Keratinocyte (primary cell): ENCODE data around the gene CEP164. TPM values are rescaled to one million over a fixed set of nuclear protein-coding genes. Genes with fewer than 3 reads are reported as not detected.

ENCODE experiments used
- DNase-seq: peaks from one replicate; pipeline ENCODE4 v3.0.0-alpha.2; 2011; ENCODE audit warnings: low read depth, missing footprints, low spot score
- FAIRE-seq: peaks from 2 replicates; lab custom pipeline; 2011; peaks lifted over from hg19 to GRCh38; lab: Jason Lieb, UNC
- H2AFZ ChIP-seq: 2 replicates; pipeline ENCODE4 v1.6.0; 2012; ENCODE audit warnings: low read length, control low read depth, inconsistent platforms; ENCODE audit not compliant: control insufficient read depth
- H3K27ac ChIP-seq: 2 replicates; pipeline ENCODE4 v1.5.1; 2011; ENCODE audit warnings: low read length; ENCODE audit not compliant: control insufficient read depth, insufficient read depth
- H3K27me3 ChIP-seq: 3 replicates; pipeline ENCODE4 v1.6.0; 2011; ENCODE audit warnings: low read length; ENCODE audit not compliant: control insufficient read depth, insufficient read depth; ENCODE audit errors: extremely low read depth
- H3K36me3 ChIP-seq, 2 experiments: 2 replicates in 1 of 2; 3 replicates in 1 of 2; pipeline ENCODE4 v1.5.1; 2011; ENCODE audit warnings: low read length in 2 of 2, mild to moderate bottlenecking in 1 of 2; ENCODE audit not compliant: control insufficient read depth in 2 of 2, insufficient read depth in 2 of 2; ENCODE audit errors: extremely low read depth in 1 of 2
- H3K4me1 ChIP-seq: 3 replicates; pipeline ENCODE4 v1.5.1; 2011; ENCODE audit warnings: low read length; ENCODE audit not compliant: control insufficient read depth, insufficient read depth; ENCODE audit errors: extremely low read depth
- H3K4me2 ChIP-seq: 3 replicates; pipeline ENCODE4 v1.6.0; 2011; ENCODE audit warnings: low read depth, low read length; ENCODE audit not compliant: control insufficient read depth, insufficient read depth; ENCODE audit errors: extremely low read depth
- H3K4me3 ChIP-seq, 3 experiments: fragments of 200-600 bp in 1 of 3; sonication (generic) in 1 of 3; 2 replicates in 2 of 3; 3 replicates in 1 of 3; pipeline ENCODE4 v1.5.1; 2011 to 2016; ENCODE audit warnings: low read length in 3 of 3, mild to moderate bottlenecking in 3 of 3, control low read depth in 2 of 3, inconsistent platforms in 1 of 3, low read depth in 1 of 3, mixed read lengths in 1 of 3, mixed run types in 1 of 3, moderate library complexity in 1 of 3; ENCODE audit not compliant: control insufficient read depth in 2 of 3, insufficient read depth in 2 of 3; ENCODE audit errors: extremely low read depth in 1 of 3
- H3K79me2 ChIP-seq: 2 replicates; pipeline ENCODE4 v1.6.0; 2012; ENCODE audit warnings: low read length; ENCODE audit not compliant: control insufficient read depth, insufficient read depth
- H3K9ac ChIP-seq: 3 replicates; pipeline ENCODE4 v1.6.0; 2011; ENCODE audit warnings: low read length; ENCODE audit not compliant: control insufficient read depth, insufficient read depth; ENCODE audit errors: extremely low read depth
- H3K9me1 ChIP-seq: 3 replicates; pipeline ENCODE4 v1.6.0; 2011; ENCODE audit warnings: low read length; ENCODE audit not compliant: control insufficient read depth, insufficient read depth; ENCODE audit errors: extremely low read depth
- H3K9me3 ChIP-seq: 2 replicates; pipeline ENCODE4 v1.5.1; 2012; ENCODE audit warnings: low read depth, low read length; ENCODE audit not compliant: control insufficient read depth
- H4K20me1 ChIP-seq: 3 replicates; pipeline ENCODE4 v1.6.0; 2011; ENCODE audit warnings: low read length; ENCODE audit not compliant: control insufficient read depth, insufficient read depth; ENCODE audit errors: extremely low read depth
- CTCF ChIP-seq, 3 experiments: IDR thresholded peaks in 1 of 3; conservative IDR thresholded peaks in 1 of 3; optimal IDR thresholded peaks in 1 of 3; 2 replicates in 2 of 3; 3 replicates in 1 of 3; pipeline versions ENCODE3 to v1.5.1; 2011; ENCODE audit warnings: low read length in 3 of 3, mild to moderate bottlenecking in 3 of 3, moderate library complexity in 2 of 3, control low read depth in 1 of 3, inconsistent platforms in 1 of 3; ENCODE audit not compliant: insufficient read depth in 2 of 3; ENCODE audit errors: extremely low read depth in 1 of 3
- EZH2 ChIP-seq: IDR thresholded peaks from one replicate; pipeline ENCODE4 v1.6.1; 2012; ENCODE audit warnings: inconsistent platforms, mild to moderate bottlenecking, low read length, moderate library complexity
- dilution Hi-C: fragments of 300-500 bp; cut with MboI; formaldehyde crosslinking; loops from one replicate; pipeline ENCODE4 v1.7.0; 2020; ENCODE audit warnings: low sequenced_read_pairs; ENCODE audit not compliant: extremely low pct_ligation_motif_present
- polyA plus RNA-seq, 5 experiments: library from polyadenylated mRNA; depleted of rRNA in 3 of 5; stranded (reverse) in 3 of 5; stranded (forward) in 1 of 5; unstranded in 1 of 5; fragments of >200 nt; gene quantifications; 1 replicate in 1 of 5; 2 replicates in 3 of 5; 3 replicates in 1 of 5; pipeline versions ENCODE4 v1.2.1 to v1.2.3, GENCODE V29; 2011 to 2012; ENCODE audit warnings: missing spikeins in 2 of 5, low read depth in 1 of 5, low replicate concordance in 1 of 5

Gene CEP164
- polyA plus RNA-seq, 1 donor (not counting 4 experiments of a cell fraction or from before 2014, with no cell fraction given): 15.1 TPM

GRCh38 chr11:117409511-117409910, 81.9 kb downstream of the CEP164 start:
- H3K9ac ChIP-seq: no peak overlapping the region
- H3K9me3 ChIP-seq: peaks cover 2% of the 10 kb centered on the region
- H2AFZ ChIP-seq: no peak overlapping the region
- H3K9me1 ChIP-seq: no peaks in the 10 kb centered on the region
- no peaks in the 10 kb centered on the region for H4K20me1 ChIP-seq
- H3K4me1 ChIP-seq: no peaks in the 10 kb centered on the region
- H3K27me3 ChIP-seq: no peaks in the 10 kb centered on the region
- H3K4me3 ChIP-seq: no peak overlapping the region
- no peak overlapping the region for H3K4me2 ChIP-seq
- peaks cover 13% of the 10 kb centered on the region in 2 experiments for H3K36me3 ChIP-seq
- TF ChIP-seq CTCF (optimal IDR thresholded peaks at IDR 0.05 in 1 of 3, IDR thresholded peaks at IDR 0.05 in 1 of 3, conservative IDR thresholded peaks at IDR 0.05 in 1 of 3; ENCODE audit: extremely low read depth in 1 of 3, insufficient read depth in 2 of 3, low read length in 3 of 3) (no peak), EZH2 (no peak)
- no peaks in the 10 kb centered on the region for H3K79me2 ChIP-seq
- no peak overlapping the region for H3K27ac ChIP-seq
- DNase-seq (no peak), FAIRE-seq (no peak)
- dilution Hi-C loops: no loop called here

GRCh38 chr11:117410238-117410637, 82.6 kb downstream of the CEP164 start:
- Histone ChIP-seq H3K27me3 (no peaks in the 10 kb centered on the region), H4K20me1 (no peaks in the 10 kb centered on the region), H3K79me2 (no peaks in the 10 kb centered on the region), H3K4me3 (no peak overlapping the region), H3K9me1 (no peaks in the 10 kb centered on the region), H3K9me3 (peaks cover 1% of the 10 kb centered on the region), H3K4me1 (no peaks in the 10 kb centered on the region), H3K36me3 (peaks cover 10 to 13% of the 10 kb centered on the region in 2 experiments), H2AFZ (no peak overlapping the region), H3K27ac (no peak overlapping the region), H3K4me2 (no peak overlapping the region), H3K9ac (no peak overlapping the region)
- dilution Hi-C loops: no loop called here
- no peak for FAIRE-seq
- no peak for DNase-seq
- no peak for TF ChIP-seq CTCF (optimal IDR thresholded peaks at IDR 0.05 in 1 of 3, IDR thresholded peaks at IDR 0.05 in 1 of 3, conservative IDR thresholded peaks at IDR 0.05 in 1 of 3; ENCODE audit: extremely low read depth in 1 of 3, insufficient read depth in 2 of 3, low read length in 3 of 3)
- no peak for TF ChIP-seq EZH2
